GM18867 (cell line): ENCODE data around the gene CCDC85B.
A peak's percentile ranks its signal among the peaks of the same experiment; 100 is the strongest.

ENCODE experiments used
- ATAC-seq: cut with Tn5 transposase; IDR thresholded peaks from one replicate; pipeline ENCODE4 v1.9.1; 2021; ENCODE audit warnings: mild to moderate bottlenecking, moderate library complexity; ENCODE audit not compliant: unreplicated experiment

CCDC85B gene

GRCh38 chr11:65857500-65857852, 33.0 kb upstream of the CCDC85B start:
- peak; percentile 1 for ATAC-seq

DNA sequence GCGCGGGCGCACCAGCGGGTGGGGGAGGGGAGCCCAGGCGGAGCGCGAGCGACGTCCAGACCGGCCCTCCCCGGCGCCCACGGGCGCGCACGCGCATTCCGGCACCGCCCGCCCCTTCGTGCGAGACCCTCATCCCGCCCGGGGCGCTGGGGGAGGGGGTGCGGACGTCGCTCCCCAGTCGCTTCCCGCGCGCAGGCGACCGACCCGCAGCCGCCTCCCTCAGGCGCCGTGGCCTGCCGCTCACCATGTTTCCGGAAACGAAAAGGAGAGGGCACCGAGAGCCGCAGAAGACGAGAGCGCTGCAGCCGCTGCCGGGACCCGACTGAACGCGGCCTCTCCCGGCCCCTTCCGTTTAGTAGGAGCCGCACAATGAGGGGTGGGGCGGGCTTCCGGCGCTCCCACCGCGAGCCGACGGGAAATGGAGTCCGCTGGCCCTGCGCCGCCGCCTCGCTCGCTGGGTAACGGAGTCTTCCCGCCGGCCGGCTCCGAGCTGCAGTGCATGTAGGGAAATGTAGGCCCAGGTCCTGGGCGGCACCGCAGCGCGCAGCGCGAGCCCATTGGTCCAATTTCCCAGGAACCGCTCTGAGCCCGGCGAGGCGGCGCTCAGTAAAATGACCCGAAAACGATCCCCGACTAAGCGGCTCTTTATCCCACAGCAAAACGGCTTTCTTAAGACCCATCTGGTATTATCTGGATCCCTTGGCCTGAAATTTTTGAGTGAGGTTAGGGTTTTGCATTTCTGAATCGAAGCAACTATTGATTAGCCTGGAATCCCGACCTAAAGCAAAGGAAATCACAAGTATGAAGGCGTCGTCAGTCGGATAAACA, 32.4 kb upstream of the CCDC85B start, which contains the start of gene CFL1:
Gene CFL1 (minus strand): TSS at position 328 of the 828 bp plus-strand sequence. CDS start 81 bp downstream, at position 247.
- peak; percentile 47 for ATAC-seq

- no peak for ATAC-seq
Observed at GRCh38 chr11:65858681-65859087, 31.8 kb upstream of the CCDC85B start.

DNA sequence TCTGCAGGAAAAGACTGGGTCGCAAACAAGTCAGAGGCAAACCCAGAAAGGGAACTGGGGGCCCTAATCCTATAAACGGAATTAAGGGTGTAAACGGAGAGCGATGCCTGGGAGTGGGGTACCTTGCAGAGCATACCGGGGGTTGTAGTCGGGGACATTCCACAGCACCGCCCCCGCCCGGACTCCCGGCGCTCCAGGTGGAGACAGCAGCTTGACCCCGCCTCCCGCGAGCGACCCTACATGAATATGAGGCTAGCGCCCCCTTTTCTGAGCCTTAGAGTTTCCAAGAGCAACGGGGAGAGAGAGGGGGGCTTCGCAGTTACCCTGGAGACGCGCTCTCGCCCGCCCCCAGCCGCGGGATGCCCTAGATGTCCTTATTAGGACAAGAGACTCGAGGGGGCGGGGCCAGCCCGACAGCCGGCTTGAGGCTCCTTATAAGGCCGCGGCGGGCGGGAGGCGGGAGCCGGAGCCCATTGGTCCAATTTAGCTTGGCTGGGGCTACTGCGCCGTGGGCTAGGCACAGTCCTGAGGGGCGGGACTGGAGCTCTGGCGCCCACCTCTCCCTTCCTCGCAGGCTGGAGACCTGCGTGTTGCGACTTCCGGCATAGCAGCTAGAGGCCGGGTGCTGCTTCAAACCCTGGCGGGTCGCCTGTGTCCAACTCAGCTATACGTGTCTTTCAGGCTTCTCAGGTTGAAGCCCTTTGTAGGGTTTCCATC, 31.2 kb upstream of the CCDC85B start:
- peak; percentile 46 for ATAC-seq

GRCh38 chr11:65859812-65860277, 30.6 kb upstream of the CCDC85B start:
- ATAC-seq = no peak

GRCh38 chr11:65860278-65861164, 30.0 kb upstream of the CCDC85B start, which contains the start of gene MUS81:
TSS of gene MUS81 (plus strand) at chr11:65860433. CDS start at chr11:65860754, 321 bp downstream.
- peak; percentile 29 for ATAC-seq

DNA sequence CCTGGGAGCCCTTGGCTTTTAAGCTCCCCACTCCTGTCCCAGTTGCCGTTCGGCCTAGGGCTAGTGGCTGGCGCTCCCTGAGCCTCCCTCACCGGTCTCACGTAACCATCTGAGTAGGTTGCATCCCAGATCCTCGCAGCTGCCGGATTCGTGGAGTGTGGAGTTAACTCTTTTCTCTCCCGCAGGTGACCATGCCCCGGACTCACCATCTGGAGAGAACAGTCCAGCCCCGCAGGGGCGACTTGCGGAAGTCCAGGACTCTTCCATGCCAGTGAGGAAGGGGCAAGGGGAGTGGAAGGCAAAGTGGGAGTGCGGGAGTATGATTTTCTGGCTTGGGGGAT, 29.3 kb upstream of the CCDC85B start:
- ATAC-seq = no peak

GRCh38 chr11:65861533-65862183, 28.8 kb upstream of the CCDC85B start:
- no peak for ATAC-seq

GRCh38 chr11:65862191-65862735, 28.2 kb upstream of the CCDC85B start:
- no peak for ATAC-seq

- no peak for ATAC-seq
Observed at GRCh38 chr11:65862941-65863888, 27.3 kb upstream of the CCDC85B start.

- ATAC-seq = no peak
Observed at GRCh38 chr11:65863889-65864705, 26.4 kb upstream of the CCDC85B start.

- ATAC-seq = no peak
Observed at GRCh38 chr11:65864706-65865471, 25.6 kb upstream of the CCDC85B start.

GRCh38 chr11:65865550-65866172, 24.8 kb upstream of the CCDC85B start:
- no peak for ATAC-seq

DNA sequence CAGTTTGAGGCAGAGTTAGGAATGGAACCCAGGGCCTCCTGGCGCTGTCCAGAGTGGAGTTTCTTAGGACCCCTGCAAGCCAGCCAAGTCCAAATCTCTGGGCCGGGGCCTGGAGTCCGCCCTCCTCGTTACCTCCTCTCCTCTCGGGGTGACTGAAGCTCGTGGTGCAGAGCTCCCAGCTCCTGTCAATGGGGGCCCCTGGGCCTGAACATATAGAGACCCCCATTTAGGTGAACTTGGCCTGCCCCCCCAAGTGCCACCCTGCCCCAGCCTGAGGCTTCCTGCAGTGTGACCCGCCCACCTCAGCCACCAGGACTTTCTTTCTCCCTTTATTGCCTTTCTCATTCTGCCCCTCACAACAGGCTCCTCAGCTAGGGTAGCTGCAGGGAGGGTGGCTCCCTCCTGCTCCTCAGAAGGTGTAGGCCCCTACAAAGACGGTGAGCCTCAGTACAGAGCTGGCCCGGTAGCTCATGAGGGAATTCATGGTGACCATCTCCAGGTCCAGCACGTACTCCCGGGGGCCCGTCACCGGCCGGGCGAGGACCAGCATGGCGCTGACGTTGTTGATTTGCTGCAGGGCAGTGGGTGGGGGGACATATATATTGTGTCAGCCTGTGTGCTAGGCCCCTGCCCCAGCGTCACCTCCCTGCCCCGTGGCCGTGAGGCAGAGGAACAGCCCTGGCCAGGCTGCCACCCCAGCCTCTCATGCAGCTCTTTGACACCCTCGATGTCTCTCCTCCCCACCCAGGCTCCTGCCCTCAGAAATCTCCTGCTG, 23.8 kb upstream of the CCDC85B start:
- ATAC-seq = no peak

DNA sequence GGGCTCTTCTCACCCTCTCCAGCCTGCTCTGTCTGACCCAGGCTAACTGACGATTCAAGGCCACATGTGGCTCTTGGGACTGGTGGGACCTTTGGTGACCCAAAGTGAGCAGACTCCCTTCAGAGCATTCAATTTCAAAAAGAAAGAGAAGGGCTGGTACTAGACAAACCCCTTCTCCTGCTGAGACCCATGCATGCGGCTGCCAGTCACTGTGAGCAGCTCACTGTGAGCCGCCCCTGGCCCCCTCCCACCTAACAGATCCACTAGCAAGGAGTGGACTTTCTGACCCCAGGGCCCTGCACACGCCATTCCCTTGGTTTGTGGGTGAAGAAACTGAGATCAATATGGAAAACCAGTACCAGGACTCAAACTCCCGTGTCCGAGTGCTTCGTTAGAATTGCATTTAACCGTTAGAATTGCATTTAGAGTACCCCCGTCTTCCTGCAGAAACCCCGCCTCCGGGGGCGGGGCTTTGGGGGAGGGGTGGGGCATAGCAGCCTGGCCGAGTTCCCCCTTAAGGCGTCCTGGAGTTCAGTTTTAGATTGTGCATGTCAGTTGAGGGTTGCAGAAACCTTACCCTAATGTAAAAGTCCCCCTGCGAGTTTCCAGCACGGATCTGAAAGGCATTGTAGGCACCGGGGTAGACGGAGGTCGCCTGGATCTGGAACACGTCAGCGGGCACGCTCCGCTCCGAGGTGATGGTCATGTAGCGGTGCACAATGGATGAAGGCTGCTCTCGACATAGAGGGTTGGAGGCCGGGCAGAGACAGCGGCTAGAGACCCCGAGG, 23.0 kb upstream of the CCDC85B start:
- ATAC-seq = no peak
